CD4-positive, alpha-beta T cell (primary cell): ENCODE data around the gene MEPE. TPM values are rescaled to one million over a fixed set of nuclear protein-coding genes. Genes with fewer than 3 reads are reported as not detected.

Experiments
- ATAC-seq: fragments of 200-7000 bp; cut with Tn5 transposase; one replicate; pipeline ENCODE4 v1.10.0; 2022; ENCODE audit warnings: mild to moderate bottlenecking; ENCODE audit not compliant: poor library complexity
- CTCF ChIA-PET: fragments of 350-600 bp; sonication (Branson Sonifier 250); formaldehyde crosslinking; loops from one replicate; lab custom pipeline; 2021; ENCODE audit warnings: antibody characterized with exemption, inconsistent platforms; lab: Charles Lee
- POLR2A ChIA-PET: fragments of 350-600 bp; sonication (Branson Sonifier 250); formaldehyde crosslinking; loops from one replicate; lab custom pipeline; 2021; ENCODE audit warnings: antibody characterized with exemption, inconsistent platforms; lab: Charles Lee
- DNase-seq, 14 experiments: peaks; one replicate each; pipeline ENCODE4 v3.0.0-alpha.2; 2013 to 2020; ENCODE audit warnings: mixed read lengths in 2 of 14
- H3K27ac ChIP-seq, 2 donors: one replicate each; pipeline versions ENCODE4 v1.5.1 to v1.7.0; 2013; ENCODE audit warnings: low read length in 2 of 2, low read depth in 1 of 2, mild to moderate bottlenecking in 1 of 2
- H3K27me3 ChIP-seq, 2 experiments: 1 replicate in 1 of 2; 2 replicates in 1 of 2; pipeline versions ENCODE4 v1.6.1 to v1.7.0; 2013; ENCODE audit warnings: low read length in 2 of 2, control low read depth in 1 of 2, mild to moderate bottlenecking in 1 of 2, moderate library complexity in 1 of 2; ENCODE audit not compliant: insufficient read depth in 2 of 2, control insufficient read depth in 1 of 2
- H3K36me3 ChIP-seq: one replicate; pipeline ENCODE4 v1.6.1; 2013; ENCODE audit warnings: low read length, control low read depth; ENCODE audit not compliant: insufficient read depth
- H3K4me1 ChIP-seq: one replicate; pipeline ENCODE4 v1.6.1; 2013; ENCODE audit warnings: low read length, control low read depth; ENCODE audit not compliant: insufficient read depth
- H3K4me3 ChIP-seq: one replicate; pipeline ENCODE4 v1.5.1; 2013; ENCODE audit warnings: mild to moderate bottlenecking, low read length, moderate library complexity
- H3K9me3 ChIP-seq, 2 experiments: 1 replicate in 1 of 2; 2 replicates in 1 of 2; pipeline versions ENCODE4 v1.6.1 to v1.7.0; 2013; ENCODE audit warnings: low read length in 2 of 2, mild to moderate bottlenecking in 2 of 2, control low read depth in 1 of 2, moderate library complexity in 1 of 2; ENCODE audit not compliant: control insufficient read depth in 1 of 2, insufficient read depth in 1 of 2
- H3K27ac Mint-ChIP-seq: one replicate; pipeline ENCODE4 v1.8.0; 2020; ENCODE audit warnings: mixed read lengths
- H3K27me3 Mint-ChIP-seq: one replicate; pipeline ENCODE4 v1.8.0; 2021; ENCODE audit warnings: mixed read lengths
- H3K36me3 Mint-ChIP-seq: one replicate; pipeline ENCODE4 v1.8.0; 2021; ENCODE audit warnings: low read depth, mixed read lengths
- H3K4me1 Mint-ChIP-seq: one replicate; pipeline ENCODE4 v1.8.0; 2021; ENCODE audit warnings: low read depth, mixed read lengths
- H3K4me3 Mint-ChIP-seq: one replicate; pipeline ENCODE4 v1.8.0; 2020; ENCODE audit warnings: mild to moderate bottlenecking, mixed read lengths
- H3K9me3 Mint-ChIP-seq: one replicate; pipeline ENCODE4 v1.8.0; 2020; ENCODE audit warnings: mixed read lengths
- intact Hi-C, 2 experiments: fragments of 100-400 bp; cut with DNase I in 1 of 2; cut with micrococcal nuclease in 1 of 2; formaldehyde crosslinking; loops; one replicate each; pipeline versions ENCODE4 v1.15.1 to v1.9.0; 2023 to 2025; cut with DNase I, micrococcal nuclease
- total RNA-seq, 174 experiments: library from RNA in 2 of 174; stranded (reverse) in 2 of 174; gene quantifications; one replicate each; pipeline ENCODE4 v1.2.3 and lab custom pipeline; 2021 to 2026
- TF ChIP-seq, protein P1 (sequence below): fragments of 200-600 bp; IDR thresholded peaks from one replicate; pipeline ENCODE4 v1.8.0; 2022; ENCODE audit warnings: antibody characterized with exemption, mild to moderate bottlenecking

Gene MEPE
- total RNA-seq, 2 experiments from 2014 or later = not detected

DNA sequence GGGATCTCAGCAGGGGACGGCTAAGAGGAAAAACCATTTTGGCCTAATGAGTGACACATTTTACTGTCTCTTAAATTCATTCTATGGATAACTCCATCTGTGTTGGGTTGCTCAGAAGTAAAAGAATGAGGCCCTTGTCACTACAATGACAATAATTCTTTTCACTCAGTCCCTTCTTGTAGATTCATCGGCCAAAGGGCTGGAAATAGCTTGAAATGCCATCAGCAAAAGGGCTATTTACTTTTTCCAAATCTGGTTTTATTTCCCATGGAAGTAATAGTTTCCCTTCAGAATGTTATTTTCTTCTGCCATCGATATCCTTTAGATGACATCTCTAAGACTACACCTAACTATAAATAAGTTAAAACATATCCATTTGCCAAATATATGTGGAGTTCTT lies 7.4 kb downstream of the MEPE start:
- Mint-ChIP-seq H3K36me3 (no peaks in the 10 kb centered on the region), H3K4me1 (no peaks in the 10 kb centered on the region), H3K27me3 (peaks cover 34% of the 10 kb centered on the region), H3K9me3 (no peaks in the 10 kb centered on the region), H3K27ac (no peak overlapping the region), H3K4me3 (no peak overlapping the region)
- TF ChIP-seq, protein P1, sequence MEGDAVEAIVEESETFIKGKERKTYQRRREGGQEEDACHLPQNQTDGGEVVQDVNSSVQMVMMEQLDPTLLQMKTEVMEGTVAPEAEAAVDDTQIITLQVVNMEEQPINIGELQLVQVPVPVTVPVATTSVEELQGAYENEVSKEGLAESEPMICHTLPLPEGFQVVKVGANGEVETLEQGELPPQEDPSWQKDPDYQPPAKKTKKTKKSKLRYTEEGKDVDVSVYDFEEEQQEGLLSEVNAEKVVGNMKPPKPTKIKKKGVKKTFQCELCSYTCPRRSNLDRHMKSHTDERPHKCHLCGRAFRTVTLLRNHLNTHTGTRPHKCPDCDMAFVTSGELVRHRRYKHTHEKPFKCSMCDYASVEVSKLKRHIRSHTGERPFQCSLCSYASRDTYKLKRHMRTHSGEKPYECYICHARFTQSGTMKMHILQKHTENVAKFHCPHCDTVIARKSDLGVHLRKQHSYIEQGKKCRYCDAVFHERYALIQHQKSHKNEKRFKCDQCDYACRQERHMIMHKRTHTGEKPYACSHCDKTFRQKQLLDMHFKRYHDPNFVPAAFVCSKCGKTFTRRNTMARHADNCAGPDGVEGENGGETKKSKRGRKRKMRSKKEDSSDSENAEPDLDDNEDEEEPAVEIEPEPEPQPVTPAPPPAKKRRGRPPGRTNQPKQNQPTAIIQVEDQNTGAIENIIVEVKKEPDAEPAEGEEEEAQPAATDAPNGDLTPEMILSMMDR = no peak
- ChIA-PET CTCF (no interaction called here), POLR2A (no interaction called here)
- no peaks in the 10 kb centered on the region for H3K4me1 ChIP-seq
- H3K27ac ChIP-seq = no peak overlapping the region
- H3K36me3 ChIP-seq = no peaks in the 10 kb centered on the region
- intact Hi-C loops = no loop called here
- H3K27me3 ChIP-seq = peaks cover 0 to 4% of the 10 kb centered on the region in 2 experiments
- no peak overlapping the region for H3K4me3 ChIP-seq
- H3K9me3 ChIP-seq = no peaks in the 10 kb centered on the region
- no peak for DNase-seq
- no peak for ATAC-seq

- TF ChIP-seq, protein P1 = no peak
- ChIA-PET CTCF (no interaction called here), POLR2A (interaction anchor here (0.7 kb wide), 1 partner anchor 29 kb away, joined by 3 read pairs; no protein-coding TSS in a partner anchor)
- Mint-ChIP-seq H3K36me3 (no peaks in the 10 kb centered on the region), H3K9me3 (no peaks in the 10 kb centered on the region), H3K4me1 (peaks cover 10% of the 10 kb centered on the region), H3K27me3 (peaks cover 44% of the 10 kb centered on the region), H3K27ac (no peak overlapping the region), H3K4me3 (no peak overlapping the region)
- ATAC-seq = no peak
- H3K4me1 ChIP-seq = no peaks in the 10 kb centered on the region
- intact Hi-C loops = no loop called here
- no peaks in the 10 kb centered on the region for H3K9me3 ChIP-seq
- peak in 2 of 14 experiments; percentile 53 to 64 for DNase-seq
- peaks cover 4 to 11% of the 10 kb centered on the region in 2 experiments for H3K27me3 ChIP-seq
- no peak overlapping the region for H3K27ac ChIP-seq
- no peaks in the 10 kb centered on the region for H3K36me3 ChIP-seq
- H3K4me3 ChIP-seq = no peak overlapping the region
Measured at GRCh38 chr4:87843936-87844335, 11.2 kb downstream of the MEPE start.

DNA sequence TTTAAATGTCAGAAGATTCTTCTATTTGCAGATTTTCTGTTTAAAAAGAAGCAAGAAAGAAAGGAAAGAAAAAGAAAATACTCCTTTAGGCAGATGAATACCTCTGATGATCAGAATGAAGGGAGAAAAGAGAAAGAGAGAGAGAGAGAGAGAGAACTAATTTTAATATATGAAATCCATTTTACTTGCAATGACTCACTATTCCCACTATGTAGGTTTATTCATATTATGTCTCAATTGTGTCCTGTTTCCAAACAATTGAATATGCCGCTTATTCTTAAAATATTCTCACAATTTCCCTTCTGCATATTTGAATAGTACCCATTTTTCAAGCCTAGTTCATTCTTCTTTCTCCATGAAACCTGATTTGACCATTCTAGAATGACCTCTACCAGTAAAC lies 11.7 kb downstream of the MEPE start:
- ATAC-seq = no peak
- intact Hi-C loops = no loop called here
- Histone ChIP-seq H3K4me3 (no peak overlapping the region), H3K36me3 (no peaks in the 10 kb centered on the region), H3K27ac (no peak overlapping the region), H3K4me1 (no peaks in the 10 kb centered on the region), H3K27me3 (peaks cover 4 to 11% of the 10 kb centered on the region in 2 experiments), H3K9me3 (no peaks in the 10 kb centered on the region)
- Mint-ChIP-seq H3K27ac (no peak overlapping the region), H3K36me3 (no peaks in the 10 kb centered on the region), H3K27me3 (peaks cover 40% of the 10 kb centered on the region), H3K4me3 (no peak overlapping the region), H3K9me3 (no peaks in the 10 kb centered on the region), H3K4me1 (peaks cover 14% of the 10 kb centered on the region)
- TF ChIP-seq, protein P1 = no peak
- no peak for DNase-seq
- POLR2A ChIA-PET = no interaction called here
- CTCF ChIA-PET = no interaction called here
